Bone marrow (tissue), 2 donors: ENCODE results near the gene PPP1R12A.

ENCODE experiments used
- DNase-seq, 2 donors: peaks; one replicate each; lab custom pipeline; 2025; lab: John Stamatoyannopoulos, UW

The PPP1R12A gene

GRCh38 chr12:79935624-79936345, 888 bp upstream of the PPP1R12A start:
- DNase-seq = no peak

DNA sequence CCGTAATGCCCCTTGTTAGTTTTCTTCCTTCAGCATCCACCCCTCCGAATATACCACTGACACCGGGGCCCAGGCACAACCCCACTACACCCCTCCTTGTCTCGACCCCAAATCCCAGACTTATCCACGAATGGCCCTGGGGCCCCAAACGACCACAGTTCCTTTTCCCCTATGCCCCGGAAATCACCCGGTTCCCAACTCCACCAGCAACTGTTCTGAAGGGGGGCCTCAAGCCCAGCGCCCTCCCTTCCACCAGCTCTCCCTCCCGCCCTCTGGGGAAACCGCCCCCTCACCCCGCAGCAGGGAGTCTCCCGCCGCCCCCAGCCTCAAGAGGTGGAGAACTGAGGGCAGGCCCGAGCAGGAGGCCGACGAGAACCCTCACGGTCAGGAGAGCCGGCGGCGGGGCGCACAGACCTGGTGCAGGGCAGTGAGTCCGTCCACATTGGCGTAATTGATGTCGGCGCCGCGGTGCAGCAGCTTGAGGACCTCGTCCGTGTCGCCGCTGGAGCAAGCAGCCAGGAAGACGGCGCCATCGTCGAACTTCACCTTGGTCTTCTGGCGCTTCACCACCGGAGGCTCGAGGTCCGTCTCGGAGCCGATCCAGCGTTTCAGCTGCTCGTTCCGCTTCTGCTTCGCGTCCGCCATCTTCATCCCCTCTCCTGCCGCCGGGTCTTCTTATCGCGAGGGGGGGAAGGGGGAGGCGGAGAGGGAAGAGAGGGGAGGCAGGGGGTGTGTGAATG, 446 bp downstream of the PPP1R12A start:
- no peak for DNase-seq

GRCh38 chr12:79933532-79934264, 1.2 kb downstream of the PPP1R12A start:
- peak; percentile 12 to 16 for DNase-seq

- DNase-seq = no peak
Observed at GRCh38 chr12:79933043-79933442, 1.9 kb downstream of the PPP1R12A start.

DNA sequence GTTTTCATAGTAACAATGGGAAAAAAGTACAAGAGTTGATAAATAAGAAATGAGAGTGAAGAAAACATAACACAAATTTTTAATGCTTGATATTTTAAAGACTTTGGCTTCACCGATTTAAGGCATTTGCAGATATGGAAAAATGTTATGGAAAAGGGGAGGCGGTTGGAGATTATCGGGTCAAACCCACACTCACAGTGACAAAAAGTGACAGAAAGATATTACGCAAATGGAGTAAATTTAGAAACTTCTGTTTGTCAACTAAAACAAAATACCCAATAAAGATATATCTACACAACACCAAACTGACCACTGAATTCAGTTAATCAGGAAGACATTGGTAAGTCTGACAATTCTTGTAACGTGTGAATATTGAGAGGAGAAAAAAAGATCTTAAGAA, 2.5 kb downstream of the PPP1R12A start:
- DNase-seq = no peak

DNA sequence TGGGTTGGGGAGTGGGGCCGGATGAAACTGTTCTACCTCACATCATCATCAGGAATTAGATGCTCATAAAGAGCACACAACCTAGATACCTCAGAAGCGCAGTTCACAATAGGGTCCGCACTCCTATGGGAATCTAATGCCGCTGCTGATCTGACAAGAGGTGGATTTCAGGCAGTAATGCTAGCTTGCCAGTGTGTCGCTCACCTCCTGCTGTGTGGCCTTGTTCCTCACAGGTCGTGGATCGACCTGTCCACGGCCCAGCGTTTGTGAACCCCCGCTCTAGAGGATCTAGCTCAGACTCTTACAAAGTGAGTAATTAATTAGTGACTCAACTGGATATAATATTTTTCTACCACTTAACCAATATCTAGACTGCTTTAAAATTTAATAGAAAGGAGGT, 5.8 kb downstream of the PPP1R12A start:
- DNase-seq = no peak

DNA sequence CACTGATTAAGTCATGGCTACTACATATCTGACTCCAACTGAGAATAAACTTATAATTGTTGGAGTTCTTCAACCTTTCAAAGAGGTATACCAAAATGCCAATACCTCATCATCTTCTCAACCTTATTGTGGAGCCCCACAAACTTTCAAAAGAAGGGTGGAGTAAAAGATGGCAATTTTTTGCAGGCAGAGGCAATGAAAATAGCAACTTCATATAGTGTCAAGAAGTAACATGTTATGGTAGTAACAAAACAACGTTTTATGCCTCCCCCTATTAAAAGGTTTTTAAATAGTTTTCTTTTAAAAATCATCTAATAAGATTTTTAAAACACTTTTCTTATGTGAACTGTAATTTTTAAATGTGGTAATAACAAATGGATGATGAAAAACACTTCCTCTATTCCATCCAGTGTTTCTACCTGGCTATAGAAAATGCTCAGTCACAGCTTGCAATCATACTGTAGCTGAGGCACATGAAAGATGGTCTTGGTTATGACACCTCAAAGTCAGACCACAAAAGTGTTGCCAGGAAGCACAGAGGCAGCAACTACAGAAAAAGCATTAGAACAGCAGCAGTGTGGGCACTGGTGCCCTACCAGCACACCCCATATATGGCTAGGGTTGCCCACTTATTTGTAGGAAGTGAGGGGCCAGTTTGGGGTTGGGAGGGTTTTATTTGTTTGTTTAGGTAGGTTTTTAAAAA, 7.0 kb downstream of the PPP1R12A start:
- DNase-seq = peak in 1 of 2 donors; percentile 17

DNA sequence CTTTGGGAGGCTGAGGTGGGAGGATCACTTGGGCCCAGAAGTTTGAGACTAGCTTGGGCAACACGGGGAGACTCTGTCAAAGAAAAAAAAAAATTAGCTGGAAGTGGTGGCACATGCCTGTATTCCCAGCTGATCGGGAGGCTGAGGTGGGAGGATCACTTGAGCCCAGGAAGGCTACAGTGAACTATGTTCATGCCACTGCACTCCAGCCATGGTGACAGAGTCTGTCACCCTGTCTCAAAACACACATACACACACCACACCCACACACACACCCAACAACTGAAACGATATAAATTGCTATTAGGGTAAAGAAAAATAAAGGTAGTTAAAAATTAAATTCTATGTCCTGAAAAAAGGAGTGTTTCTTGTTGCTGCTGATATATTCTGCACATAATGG, 7.9 kb downstream of the PPP1R12A start:
- DNase-seq = no peak

GRCh38 chr12:79925492-79925891, 9.4 kb downstream of the PPP1R12A start:
- no peak for DNase-seq

DNA sequence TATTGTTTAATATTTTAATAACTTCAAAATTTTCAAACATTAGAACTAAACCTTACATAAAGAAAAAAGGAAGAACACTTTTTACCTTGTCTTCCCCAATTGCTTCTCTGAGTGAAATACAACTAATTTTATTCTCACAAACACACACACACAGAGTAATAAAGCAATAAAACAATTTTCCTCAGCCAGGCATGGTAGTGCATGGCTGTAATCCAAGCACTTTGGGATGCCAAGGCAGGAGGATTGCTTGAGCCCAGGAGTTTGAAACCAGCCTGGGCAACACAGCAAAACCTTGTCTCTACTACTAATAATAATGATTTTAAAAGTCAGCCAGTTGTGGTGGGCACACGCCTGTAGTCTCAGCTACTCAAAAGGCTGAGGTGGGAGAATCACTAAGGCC, 13.1 kb downstream of the PPP1R12A start:
- no peak for DNase-seq

GRCh38 chr12:79920421-79921238, 14.3 kb downstream of the PPP1R12A start:
- no peak for DNase-seq

GRCh38 chr12:79919762-79920161, 15.1 kb downstream of the PPP1R12A start:
- no peak for DNase-seq

DNA sequence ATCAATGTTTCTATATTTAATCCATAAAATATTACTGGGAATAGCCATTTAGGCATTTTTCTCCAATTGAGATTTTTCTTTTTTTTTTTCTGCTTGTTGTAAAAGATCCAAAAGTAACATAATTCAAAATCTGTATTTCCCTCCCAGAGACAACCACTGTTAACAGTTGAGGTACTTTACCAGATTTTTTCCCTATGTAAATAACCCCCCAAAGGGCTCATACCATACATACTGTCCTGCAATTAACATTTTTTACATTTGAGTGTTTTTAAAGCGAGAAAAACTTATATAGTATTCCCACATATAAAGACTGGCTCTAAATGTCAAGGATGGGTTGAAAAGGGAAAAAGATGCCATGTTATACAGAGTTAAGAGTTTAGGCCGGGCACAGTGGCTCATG, 18.1 kb downstream of the PPP1R12A start:
- no peak for DNase-seq

DNA sequence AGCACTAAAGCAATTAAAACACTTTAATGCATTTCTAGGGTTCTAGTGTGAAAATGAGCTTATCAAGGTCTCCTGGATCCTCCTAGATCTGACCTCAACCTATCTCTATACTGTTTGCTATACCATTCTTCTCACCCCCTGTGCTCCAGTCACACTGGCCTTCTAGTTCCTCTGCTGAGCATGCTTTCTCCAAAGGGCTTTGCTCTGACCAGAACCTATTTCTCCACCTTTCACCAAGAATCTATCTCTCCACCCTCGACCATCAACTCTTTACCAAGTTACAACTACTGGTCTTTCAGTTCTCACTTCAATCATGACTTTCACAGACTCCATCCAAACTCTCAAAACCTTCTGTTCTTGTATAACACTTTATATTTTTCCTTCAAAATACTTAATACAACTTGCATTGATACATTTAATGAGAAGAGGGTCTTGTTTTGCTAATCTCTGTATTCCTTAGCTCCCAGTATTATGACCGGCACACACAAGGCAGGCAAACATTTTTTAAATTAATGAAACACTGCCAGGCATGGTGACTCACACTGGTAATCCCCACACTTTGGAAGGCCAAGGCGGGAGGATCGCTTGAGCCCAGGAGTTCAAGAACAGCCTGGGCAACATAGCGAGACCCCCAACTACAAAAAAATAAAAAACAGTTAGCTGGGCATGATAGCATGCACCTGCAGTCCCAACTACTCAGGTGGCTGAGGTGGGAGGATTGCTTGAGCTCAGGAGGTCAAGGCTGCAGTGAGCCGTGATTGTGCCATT, 22.8 kb downstream of the PPP1R12A start:
- DNase-seq = no peak

DNA sequence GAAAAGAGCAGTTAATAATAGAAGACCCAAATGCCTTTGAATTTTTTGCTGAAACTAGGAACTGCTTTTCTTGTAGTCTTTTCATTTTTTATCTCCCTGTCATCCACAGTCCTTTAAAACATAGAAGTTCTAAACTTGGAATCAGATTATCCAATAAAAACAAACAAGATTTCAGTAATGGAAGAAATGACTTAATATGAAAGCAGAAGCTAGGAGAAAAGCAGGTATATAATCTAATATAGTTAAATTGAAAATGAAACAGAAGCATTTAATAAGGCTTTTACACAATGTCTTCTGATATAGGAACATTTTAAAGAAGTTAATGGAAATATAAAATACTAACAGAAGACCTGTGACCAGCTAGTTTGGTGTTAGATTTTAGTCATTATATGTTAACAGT, 26.5 kb downstream of the PPP1R12A start:
- DNase-seq = no peak

DNA sequence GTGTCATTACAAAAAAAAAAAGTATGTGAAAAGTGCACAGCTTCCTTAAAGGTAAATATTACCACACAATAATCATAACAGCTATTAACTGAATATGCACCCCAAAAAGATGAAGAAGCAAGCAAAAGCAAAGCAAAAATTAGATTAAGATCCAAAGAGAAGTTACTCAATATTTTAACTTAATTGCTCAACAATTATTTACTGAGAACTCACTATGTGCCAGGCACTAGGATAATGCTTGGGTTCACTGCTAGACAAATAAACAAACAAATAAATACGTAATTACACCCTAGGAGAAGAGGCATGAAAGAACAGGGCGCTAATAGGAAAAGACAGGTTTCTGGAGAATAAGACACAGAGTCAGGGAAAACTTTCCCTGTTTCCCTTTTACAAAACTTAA, 33.4 kb downstream of the PPP1R12A start:
- no peak for DNase-seq

DNA sequence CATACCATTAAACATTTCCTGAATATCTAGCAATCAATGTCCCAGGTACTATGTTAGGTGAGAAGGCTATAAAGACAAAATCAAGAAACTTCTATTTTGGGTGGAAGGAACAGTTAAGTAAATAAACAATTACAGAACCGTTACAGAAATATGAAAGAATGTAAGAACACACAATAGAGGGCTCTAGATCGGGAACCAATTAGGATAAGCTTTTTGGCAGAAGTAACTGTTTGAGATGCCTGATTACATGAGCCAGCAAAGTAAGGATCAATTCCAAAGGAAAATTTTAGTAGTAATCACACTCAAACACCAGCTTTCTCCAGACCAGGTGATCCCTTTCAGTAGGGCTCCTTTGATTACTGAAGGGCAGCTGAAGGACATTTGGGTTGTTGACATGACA, 33.9 kb downstream of the PPP1R12A start:
- DNase-seq = no peak

- no peak for DNase-seq
Observed at GRCh38 chr12:79900199-79900598, 34.7 kb downstream of the PPP1R12A start.

DNA sequence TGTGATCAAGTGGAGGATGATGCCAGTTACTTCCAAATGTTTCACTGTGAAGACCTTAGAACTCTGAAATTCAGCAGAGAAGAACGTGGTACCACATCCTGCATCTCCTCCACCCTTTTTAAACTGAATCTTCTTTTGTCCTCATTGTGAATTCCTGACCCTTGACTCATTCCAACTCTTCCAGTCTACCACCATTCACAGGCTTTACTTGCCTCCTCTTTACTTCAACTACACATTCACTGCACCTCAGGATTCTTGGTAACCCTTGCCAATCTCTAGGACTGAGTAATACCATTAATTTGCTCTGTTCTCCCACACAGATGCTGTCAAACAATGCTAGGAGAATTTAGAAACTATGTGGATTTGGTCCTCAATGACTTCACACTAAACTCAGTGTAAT, 37.3 kb downstream of the PPP1R12A start:
- DNase-seq = no peak

GRCh38 chr12:79895804-79896203, 39.1 kb downstream of the PPP1R12A start:
- DNase-seq = no peak

- no peak for DNase-seq
Observed at GRCh38 chr12:79895071-79895470, 39.8 kb downstream of the PPP1R12A start.
